AG08396 (cell line): ENCODE results near the gene XPC.

Experiments
- DNase-seq: peaks from one replicate; pipeline ENCODE4 v3.0.0; 2012; ENCODE audit warnings: low spot score, mixed read lengths

Gene XPC

DNA sequence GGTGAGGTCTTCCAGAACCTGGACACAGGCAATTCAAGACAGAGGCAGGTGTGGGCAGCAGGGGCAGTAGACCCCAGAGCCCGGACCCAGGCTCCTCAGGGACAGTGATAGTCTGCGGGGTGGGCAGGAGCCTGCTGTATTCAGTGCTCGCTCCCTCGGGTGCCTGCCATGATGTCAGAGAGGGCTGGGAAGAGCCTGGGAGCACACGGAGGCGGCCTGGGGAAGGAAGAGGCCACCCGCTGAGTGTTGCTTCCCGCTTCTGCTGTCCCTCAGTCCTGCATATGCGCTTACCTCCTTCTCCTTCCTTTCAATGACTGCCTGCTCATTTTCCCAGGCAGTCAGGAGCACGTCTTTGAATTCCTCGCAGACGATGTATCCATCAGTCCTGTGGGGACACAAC, 30.8 kb downstream of the XPC start:
- no peak for DNase-seq

DNA sequence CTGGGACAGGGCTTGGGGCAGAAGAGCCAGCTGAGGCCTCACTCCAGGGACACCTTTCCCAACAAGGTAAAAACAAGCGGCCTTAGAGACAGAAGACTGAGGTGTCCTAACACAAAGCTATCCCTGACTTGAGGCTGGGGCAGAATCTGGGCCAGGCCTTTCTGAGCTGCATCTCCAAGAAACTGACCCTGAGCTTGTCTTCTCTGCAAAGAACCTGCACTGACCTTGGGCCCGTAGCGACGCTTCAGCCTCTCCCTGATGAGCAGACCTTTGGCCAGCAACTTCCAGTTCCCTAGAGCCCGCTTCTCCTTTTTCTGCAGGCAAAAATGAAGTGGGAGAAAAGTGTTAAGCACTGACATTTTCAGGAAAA, 31.4 kb downstream of the XPC start:
- no peak for DNase-seq

DNA sequence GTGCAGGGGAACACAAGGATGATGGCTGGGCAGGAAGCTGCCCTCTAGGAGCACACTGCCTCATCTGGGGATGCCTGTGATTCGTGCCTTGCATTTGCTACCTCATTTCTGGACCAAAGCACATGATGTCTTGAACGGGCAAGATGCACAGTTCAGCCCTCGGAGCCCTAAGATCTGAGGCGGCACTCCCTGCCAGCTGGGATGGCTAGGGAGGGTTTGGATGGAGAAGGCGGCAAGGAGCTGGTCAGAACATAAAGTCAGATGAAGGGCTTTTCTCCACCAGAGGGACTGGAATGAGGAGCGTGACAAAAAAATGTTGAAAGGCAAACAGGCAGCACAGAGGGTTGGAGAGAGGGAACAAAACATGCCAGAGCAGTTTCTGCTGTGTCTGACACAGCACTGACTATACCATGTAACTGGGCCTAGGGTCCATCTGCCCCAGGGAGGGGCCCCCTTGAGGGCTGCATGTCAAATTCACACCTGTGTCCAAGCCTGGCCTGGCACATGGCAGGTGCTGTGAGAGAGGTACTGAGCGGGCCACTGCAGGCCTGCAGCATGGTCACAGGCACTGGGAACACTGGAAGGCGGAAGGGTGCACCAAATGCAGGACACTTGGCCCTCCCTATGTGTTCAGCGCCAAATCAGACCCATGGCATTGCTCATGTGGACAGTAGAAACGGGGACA, 31.9 kb downstream of the XPC start:
- DNase-seq, result no peak

DNA sequence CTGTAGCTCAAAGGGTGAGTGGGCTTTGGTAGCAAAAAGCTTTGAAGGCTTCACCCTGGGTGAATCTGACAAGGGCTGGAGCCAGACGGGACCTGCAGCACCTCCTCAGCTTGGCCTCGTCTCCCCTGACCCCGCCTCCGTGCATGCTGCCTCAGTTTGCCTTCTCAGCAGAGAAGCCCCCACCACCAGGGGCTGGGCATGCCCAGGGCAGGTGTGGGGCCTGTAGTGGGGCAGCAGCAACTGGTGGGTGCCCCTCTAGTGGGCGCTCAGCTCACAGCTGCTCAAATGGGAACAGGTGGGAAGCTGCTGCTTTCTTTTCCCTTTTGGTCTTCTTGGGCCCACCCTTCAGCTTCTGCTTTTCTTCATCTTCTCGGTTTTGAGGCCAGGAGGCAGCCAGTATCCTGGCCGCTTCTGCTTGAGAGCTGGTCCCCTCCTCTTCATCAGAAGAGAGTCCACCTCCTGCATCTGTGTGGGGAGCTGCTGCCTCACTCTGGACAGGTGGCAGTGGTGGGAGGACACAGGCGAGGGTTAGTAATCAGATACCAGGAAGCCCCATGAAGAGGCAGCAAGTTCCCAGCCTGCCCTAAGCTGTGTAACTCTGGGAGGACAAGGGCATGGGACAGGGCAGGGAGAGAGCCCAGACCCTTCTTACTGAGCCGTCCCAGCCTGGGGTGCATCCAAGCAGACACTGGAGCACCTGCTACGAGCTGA, 32.6 kb downstream of the XPC start:
- DNase-seq, result no peak

DNA sequence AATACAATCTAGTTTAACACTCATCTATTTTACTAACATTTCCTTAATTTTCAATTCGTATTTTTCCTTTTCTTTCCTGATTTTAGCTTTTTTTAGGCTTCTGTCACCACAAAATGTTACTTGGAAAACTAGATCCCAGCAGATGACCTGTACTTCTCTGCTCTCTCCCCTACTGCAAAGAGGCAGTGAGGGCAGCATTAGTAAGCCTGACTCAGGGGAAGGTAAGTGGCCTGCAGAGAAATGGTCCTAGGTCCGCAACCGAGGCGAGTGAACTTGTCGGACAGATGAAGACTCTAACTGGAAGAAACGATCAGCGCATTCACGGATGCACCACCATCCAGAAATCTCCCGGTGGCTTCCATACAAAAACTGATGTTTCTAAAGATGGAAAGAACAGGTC, 33.2 kb downstream of the XPC start:
- peak; percentile 31 for DNase-seq

DNA sequence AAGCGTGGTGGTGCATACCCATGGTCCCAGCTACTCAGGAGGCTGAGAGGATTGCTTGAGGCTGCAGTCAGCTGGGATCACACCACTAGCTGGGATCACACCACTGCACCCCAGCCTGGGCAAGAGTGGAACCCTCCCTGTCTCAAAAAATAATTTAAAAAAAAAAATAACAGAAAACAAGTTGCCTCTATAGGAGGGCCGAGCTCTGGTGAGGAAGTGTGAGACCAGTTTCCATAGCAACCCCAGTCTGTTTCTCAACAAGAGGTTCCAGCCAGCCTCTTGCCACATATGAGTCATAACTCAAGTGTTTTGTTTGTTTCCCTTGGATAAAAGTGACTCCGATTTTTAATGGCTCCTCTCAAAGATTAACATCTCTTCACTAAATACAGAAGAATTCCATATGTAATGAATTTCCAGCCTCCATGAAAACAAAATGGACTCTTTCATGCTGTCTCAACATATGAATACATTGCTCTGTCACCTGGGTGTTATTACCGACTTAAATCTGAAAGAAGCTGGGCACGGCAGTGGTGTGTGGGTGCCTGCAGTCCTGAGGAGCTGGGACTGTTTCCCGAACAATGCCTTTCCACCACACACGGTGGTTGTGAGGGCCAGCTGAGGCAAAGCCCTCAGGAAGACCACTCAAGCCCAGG, 33.9 kb downstream of the XPC start:
- DNase-seq, result peak; percentile 92

DNA sequence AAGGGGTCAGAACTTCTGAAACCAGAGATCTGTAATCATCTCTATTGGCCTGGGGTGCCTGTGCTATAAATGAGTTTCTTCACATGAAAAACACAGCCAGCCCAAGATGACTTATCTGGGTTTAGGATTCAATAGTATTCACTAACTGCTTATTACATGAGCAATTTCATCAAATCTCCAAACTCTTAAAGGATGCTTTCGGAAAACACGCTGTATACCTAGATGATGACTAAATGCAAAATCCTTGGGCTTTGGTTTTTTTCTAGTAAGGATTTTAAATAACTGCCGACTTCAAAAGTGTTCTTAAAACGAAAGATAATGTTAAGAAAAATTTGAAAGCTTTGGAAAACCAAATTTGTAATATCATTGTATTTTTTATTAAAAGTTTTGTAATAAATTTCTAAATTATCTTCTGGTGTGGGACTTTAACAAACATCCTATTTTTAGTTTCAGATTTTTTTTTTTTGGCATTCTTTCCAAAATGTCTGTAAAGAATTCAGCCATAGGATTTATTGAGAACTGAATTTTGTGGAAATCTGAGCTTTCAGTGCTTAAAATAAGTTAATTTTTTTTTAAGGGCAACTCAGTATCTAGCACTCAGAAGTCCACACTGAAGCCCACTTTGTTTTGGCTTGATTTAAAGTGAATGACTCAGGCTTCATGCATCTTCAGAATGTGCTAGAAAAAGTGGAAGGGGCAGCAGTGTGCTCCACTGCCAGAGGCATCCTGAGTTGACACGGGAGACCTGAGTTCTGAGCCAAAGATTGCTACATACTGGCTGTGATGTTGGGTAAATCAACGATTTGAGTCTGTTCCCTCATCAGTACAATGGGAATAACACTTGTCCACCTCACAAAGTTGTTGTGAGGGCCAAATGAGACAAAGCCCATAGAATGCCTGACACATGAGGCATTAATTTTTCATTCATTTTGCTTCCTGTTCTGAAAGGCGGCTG, 34.9 kb downstream of the XPC start:
- DNase-seq, result peak; percentile 86

DNA sequence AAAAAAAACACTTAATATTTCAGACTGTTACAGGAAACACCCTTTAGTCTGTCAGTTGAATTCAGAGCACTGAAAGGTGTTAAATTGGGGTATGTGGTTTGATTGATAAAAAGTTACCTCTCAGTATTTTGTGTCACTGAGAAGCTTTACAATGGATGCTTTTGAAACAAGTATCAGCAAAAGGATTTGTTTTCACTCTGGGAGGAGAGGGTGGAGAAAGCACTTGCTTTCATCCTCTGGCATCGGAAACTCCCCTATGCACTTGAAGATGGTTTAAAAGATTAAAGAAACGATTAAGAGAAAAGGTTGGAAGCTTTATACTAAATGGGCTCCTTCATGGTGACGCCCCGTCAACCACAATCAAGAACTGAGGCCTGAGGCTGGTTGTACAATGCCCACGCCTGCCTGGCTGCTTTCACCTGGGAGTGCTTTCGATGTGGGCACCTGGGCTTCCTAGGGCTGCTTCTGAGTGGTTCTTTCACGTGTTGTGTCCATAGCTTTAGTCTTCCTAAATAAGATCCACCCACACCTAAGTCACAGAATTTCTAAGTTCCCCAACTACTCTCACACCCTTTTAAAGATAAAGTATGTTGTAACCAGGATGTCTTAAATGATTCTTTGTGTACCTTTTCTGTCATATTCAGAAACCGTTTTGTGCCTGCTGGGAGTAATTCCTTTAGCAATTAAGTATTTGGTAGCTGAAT, 35.7 kb downstream of the XPC start:
- no peak for DNase-seq

DNA sequence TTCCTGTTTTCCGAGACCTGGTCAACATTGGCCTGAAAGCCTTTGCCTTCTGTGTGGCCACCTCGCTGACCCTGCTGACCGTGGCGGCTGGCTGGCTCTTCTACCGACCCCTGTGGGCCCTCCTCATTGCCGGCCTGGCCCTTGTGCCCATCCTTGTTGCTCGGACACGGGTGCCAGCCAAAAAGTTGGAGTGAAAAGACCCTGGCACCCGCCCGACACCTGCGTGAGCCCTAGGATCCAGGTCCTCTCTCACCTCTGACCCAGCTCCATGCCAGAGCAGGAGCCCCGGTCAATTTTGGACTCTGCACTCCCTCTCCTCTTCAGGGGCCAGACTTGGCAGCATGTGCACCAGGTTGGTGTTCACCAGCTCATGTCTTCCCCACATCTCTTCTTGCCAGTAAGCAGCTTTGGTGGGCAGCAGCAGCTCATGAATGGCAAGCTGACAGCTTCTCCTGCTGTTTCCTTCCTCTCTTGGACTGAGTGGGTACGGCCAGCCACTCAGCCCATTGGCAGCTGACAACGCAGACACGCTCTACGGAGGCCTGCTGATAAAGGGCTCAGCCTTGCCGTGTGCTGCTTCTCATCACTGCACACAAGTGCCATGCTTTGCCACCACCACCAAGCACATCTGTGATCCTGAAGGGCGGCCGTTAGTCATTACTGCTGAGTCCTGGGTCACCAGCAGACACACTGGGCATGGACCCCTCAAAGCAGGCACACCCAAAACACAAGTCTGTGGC, 36.6 kb downstream of the XPC start:
- DNase-seq, result no peak

DNA sequence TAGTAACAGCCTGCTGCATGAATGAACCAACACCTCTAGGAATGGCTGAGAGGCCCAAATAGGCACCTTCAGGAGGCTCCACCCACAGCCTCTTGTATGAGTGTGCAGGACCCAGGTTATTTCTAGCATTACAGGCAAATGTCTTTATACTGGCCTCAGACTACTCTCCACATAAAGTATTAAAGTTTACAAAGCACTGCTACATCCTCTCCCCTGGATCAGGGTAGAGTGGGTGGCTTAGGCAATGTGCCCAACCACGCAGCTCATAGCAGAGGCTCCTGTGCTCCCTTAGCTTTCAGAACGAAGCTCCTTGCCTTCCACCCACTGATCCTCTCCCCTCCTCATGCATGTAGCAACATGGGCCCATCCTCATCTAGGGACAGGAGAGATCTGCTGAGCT, 37.3 kb downstream of the XPC start:
- DNase-seq, result no peak

DNA sequence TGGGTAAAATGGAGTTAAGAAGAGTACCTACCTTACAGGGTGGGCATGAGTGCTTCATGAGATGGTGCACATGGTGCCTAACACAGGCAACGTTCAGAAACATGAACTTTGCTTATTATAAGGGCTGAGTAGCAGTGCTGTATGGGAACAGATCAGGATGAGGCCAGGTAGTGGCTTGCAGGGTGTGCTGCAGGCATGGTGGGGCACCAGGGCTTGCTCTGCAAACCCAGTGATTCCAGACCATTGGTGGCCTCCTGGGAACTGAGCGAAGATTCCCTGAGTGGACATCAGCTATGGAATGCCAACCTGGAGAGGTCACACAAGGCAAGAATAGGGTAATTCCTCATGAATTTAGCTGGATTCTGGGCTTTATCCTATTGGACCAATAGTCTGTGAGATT, 37.7 kb downstream of the XPC start:
- DNase-seq, result no peak

DNA sequence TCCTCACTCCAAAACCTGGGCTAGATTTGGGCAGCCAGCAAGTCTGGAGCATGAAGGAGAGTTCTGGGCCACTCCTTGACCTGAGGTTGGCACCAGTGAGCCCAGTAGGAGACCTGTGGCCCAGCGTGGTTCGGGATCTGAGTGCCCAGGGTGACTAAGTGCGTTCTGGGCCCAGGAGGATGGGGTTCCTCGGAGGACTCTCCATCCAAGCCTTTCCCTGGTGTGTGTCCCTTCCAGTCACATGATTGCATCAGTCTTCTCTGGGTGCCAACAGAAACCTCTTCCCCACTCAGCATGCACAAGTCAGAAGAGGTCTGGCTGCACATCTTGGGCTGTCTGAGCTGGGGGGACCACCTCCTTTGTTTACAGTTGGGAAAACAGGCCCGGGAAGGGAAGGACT, 38.6 kb downstream of the XPC start:
- no peak for DNase-seq

DNA sequence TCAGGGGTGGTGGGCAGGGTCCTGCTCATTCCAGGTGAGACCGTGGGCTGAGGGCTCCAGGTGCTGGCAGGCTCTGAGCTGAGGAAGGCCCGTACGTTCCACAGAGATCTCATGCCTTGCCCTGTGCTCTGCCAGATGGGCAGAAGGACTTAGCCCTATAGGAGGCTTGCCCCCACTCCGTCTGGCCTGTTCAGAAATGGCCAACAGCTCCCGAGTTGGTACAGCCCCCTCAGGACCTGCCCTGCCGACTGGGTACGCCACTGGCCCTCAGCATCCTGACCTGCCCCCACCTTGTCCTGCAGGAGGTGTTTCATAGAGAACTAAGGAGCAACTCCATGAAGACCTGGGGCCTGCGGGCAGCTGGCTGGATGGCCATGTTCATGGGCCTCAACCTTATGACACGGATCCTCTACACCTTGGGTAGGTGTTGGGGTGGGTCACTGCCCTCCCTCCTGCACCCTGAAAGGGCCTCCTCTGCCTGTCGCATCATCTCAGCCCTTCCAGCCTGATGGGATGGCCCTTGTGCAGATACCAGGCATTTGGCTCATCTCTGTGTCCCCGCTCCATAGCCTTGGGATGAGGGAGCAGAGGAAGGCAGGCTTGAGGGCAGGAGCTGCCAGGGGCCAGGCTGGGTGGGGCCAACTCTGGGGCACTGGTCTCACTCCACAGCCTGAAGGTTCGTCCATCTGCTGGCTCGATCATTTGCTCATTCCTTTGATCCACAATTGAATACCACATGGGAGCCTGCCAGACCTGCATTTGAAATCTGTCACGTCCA, 39.3 kb downstream of the XPC start:
- DNase-seq, result no peak

DNA sequence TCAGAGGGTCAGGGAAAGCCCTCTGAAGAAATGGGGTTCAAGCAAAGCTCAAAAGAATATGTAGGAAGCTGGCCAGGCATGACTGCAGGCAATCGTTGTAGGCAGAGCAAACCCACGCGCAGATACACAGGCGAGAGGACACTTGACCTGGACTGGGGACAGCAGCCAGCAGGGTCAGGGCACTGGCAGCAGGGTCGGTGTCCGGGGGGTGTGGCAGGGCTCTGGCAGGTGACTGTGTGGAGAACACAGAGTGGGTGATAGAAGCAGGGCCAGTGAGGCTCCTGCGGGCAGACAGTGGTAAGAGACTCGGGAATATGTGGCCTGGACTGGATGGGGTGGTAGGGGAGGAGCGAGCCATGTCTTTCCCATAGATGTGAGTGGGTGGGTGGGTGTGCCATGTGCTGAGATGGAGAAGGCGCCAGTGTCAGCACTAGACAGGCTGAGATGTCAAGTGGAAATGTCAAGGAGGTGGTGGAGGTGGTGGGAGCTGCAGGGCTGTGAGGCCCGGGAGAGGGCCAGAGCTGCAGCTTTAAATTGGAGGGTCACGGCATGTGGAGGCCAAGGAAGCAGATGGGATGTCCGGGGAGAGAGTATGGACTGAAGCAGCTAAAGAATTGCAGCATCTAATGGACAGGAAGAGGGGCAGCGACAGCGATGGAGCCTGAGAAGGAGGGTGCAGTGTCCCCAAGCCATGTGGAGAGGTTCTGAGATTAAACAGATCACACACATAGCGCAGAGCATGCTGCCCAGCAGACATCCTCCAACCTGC, 40.1 kb downstream of the XPC start:
- no peak for DNase-seq

DNA sequence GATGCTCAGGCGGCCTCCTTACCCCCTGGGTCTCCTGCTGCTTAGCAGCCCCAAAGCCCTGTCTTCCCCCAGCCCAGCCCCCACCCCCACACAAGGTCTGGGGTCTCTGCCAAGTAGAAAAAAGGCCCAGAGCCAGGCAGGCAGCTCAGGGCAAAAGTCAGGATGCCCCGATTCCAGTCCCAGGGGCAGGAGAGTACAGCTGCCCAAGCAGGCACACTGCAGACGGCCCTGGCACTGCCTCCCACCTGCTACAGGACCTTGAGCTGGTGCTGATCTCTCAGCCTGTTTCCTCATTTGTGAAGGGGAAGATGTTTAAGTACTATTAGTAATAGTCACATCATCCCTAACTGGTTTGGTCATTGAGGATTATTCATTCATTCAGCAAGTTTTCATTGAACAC, 41.0 kb downstream of the XPC start:
- no peak for DNase-seq

DNA sequence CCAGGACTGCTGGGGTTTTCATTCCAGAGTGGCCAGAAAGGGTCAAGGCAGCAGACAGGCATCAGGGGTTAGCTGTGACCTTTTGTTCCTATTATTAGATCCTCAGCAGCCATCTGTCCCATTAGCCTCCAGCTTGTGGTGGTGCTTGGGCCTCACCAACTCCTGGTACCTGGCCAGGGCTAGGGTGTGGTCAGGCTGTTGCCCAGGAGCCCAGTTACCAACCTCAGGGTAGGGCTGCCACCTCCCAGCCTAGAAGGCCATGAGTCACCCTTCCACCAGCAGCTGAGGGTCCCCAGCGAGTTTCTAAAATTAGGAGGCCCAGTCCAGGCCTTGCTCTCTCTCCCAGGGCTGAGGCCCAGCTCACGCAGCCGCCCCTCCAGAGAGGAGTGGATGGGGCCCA, 41.4 kb downstream of the XPC start:
- DNase-seq, result no peak

DNA sequence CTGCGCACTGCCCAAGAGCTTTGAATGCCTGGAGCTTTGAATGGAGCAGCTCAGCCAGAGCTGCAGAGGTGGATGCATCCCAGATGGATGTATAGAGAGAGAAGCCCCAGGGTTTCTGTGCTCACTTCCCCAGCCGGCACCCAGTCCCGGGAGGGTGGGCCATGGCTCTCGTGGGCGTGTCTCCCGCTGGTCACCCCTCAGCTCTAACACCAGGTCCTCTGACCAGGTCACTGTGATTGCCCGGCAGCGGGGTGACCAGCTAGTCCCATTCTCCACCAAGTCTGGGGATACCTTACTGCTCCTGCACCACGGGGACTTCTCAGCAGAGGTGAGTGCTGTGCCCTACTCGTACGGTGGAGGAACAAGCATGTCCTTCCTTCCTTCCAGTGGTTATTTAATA, 42.8 kb downstream of the XPC start:
- DNase-seq, result no peak

DNA sequence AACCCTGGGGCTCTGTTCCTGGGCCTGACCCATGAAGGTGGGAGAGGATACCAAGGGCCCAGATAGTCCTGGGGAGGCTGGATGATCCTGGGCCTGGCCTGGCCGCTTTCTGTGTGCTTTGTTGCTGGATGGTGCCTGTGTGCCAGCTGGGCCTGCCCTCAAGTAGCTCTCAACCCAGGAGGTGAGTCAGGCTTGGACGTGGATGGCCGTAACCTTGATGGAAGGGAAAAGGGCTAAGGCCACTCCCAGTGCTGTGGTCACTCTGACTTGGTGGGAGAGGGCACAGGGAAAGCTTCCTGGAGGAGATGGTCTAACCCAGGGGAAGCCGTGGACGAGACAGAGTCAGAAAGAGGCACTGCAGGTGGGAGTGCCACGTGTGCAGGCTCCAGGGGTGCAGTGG, 44.1 kb downstream of the XPC start:
- DNase-seq, result no peak

DNA sequence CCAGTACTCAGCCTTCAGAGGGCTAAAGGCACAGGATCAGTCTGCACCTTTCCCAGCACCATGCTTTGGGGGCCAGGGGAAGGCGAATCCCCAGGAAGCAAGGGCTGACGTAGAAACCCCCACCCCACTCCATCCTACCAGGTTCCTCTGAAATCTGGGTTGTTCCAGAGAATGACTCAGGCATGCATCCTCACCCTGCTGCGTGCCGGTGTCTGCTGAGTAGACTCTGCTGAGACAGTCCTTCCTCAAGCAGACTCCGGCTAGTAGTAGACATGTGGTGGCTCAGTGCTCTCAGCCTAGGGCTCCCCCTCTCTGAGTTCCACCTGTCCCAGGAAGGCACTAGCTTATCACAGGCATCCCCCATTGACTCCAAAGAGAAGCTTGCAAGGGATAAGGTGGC, 44.5 kb downstream of the XPC start:
- no peak for DNase-seq
